A172 (cell line): ENCODE results near the gene LHX4. TPM values are rescaled to one million over a fixed set of nuclear protein-coding genes. Genes with fewer than 3 reads are reported as not detected.

Experiments used
- DNase-seq: peaks from one replicate; pipeline ENCODE4 v3.0.0-alpha.2; 2015; ENCODE audit warnings: low spot score
- total RNA-seq: library from RNA; depleted of rRNA; stranded (reverse); fragments of >200 nt; shearing (Covaris generic); gene quantifications from 2 replicates; pipeline ENCODE4 v1.2.3, GENCODE V29; 2014

LHX4 gene
- total RNA-seq, 1 experiment from 2014 or later = 0.31 TPM

DNA sequence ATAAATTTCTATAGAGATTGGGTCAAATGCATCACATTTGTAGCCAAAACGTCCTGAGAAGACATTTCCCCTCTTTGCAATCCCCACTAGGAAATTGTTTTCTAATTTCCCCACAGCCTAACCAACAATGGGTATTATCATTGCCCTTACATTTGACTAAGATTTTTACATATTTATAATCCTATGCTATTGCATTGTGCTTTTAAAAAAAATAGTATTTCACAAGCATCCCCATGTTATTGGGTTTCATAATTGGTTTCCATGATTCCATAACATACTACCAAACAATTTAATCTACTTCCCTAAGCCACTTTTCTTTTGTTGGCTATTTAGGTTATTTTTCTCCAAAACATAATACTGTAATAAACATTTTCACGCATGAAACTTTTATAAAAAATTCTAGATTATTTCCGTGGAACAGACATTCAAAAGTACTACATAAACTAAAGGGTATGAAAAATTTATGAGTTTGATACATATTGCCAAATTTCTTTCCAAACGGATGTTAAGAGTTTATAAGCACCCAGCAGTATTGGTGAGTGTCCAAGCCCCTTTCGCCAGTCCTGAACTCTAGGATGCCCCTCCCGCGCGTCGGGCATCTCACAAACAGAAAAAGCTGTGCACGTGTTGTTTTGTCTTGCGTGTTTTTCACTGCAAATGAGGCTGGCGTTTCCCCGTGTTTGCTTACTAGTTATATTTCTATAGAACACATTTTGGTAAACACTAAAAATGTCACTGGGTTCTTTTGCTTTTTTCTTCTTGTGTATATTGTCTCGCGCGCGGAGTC is 2.0 kb upstream of the LHX4 start:
- DNase-seq = no peak

DNA sequence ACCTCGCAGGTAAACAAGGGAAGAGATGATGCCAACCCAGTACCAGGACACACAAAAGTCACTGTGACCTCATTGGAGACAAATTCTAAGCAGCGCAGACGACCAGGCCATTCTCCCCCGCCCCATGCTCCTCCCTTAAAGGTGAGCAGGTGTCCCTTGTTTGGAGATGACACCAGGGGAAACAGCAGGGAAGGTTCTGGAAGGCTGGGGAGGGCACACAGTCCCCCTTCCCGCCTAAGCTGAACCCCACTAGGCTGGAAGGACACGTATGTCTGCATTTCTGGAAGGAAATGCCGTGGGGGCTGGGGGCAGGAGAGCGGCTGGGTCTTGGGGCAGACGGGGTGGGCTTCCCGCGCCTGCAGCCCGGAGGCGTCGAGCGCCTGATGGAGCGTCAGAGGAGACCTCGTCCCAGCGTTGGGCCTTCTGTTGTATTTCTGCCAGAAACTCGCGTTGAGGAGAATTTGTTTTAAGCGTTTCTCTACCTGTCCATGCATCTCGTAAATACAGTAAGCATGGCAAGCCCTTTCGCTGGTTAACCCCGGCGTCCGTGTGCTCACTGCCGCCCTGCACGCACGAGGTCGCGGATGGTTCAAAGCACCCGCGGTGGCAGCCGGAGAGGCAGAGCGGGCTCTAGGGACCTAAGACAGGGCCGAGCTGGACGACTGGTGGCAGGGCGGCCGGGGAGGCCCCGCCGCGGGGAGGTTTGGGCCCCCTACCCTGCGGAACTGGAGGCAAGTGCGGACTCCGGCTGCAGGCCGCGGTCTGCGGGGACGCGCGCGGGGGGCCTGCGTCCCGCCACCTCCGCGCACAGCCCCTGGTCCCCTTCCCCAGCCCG is 1.2 kb upstream of the LHX4 start:
- DNase-seq = no peak

DNA sequence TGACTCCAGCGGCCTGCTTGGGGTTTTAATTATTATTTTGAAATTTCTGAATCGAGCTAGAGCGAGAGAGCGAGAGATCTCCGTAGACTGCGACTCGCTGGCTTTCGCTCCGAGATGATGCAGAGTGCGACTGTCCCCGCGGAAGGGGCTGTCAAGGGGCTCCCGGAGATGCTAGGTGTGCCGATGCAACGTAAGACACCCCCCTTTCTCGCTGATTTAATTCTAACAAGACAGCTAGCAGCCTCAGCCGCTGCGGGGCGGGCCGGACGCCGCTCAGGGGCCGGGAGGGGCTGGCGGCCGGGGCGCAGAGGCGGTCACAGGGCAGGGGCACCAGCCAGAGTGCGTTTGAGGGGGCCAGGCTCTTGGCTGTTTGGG is 339 bp downstream of the LHX4 start:
- no peak for DNase-seq

DNA sequence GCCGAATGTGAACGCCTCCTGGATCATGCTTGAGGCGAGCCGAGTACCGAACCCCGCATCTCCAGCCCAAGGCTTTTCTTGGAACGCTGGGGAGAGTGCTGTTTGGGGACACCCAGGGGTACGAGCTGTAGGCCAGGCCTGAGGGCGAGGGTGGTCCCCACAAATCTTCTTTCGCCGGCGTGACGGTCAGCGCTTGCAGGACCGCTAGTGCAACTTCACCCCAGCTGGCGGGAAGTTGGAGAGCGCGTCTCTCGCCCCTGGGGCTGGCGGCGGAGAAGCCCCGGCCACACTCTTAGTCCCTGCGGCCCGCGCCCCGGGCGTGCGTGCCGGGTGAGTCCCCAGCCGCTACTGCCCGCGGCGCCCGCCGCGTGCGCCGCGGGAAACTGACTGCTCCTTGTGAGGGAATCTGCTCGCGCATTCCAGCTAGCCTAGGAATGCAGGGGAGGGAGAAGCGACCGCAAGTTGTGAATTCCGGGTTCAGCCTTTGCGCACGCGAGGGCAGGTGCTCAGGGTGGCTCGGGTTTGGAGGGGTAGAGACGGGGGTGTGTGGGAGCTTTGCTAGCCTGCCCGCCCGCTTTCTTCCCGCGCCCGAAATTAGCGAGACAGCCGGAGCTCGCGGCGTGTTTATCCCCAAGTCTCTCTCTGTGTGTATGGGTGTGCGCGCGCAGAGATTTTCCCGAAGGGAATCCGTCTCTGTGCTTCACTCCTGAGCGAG is 884 bp downstream of the LHX4 start:
- peak; percentile 48 for DNase-seq

DNA sequence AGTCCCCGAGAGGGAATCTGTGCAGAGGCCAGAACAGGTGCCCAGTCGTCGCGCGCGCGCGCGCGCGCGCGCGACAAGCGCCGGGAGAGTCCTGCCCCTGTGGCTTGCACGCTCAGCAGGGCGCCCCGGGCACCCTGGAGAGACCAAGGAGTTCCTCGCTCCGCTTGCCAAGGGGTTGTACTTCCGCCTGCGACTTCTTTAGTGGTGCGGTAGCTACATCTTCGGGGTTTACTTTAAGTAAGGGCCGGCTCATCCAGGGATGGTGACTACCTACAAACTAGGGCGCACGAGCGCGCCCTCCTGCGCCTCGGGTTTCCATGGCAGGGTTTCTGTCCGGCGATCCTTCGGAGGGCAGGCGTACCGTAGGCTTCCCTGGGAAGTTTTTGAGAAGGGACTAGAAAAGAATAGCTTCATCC is 1.4 kb downstream of the LHX4 start:
- peak; percentile 78 for DNase-seq

DNA sequence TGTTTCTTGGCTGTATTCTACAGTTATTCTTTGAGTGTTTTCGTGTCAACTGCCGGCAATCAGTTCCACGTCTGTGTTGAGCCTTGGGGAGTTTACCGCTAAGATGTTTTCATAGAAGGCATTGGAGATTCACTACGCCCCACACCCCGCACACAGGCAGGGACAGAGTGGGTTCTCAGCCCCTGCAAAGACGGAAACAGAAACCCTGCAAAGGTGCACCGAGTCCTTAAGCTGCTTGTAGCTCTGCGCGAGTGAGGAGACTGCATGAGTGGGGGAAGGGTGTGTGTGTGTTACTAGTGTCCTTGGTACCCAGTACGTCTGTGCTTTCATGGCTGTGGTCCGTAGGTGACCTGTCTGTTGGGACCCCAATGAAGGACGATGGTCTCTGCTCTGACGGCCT is 1.9 kb downstream of the LHX4 start:
- DNase-seq = no peak

DNA sequence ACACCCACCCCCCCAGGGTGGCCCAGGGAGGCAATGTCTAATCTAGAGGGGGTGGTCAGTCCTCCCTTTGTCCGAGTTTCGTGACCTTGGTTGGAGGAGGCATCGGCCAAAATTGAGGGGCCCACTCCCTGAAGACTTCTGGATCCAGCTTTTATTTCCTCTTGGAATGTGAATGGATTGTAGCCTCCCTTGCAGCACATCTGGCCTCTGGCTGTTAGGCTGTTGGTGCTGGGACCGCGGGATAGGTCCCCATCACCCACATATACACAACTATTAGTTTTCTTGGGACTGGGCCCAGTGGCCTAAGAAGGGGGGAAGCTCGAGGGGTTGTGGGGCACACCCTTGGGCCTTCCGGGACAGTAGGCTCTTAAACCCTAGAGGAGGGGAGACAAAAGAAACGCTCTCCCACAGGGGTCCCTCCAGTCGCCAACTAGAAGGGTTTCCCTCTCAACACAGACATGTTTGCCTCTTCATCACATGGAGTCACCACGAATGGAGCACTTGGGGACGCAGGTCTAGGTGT is 2.5 kb downstream of the LHX4 start:
- no peak for DNase-seq

DNA sequence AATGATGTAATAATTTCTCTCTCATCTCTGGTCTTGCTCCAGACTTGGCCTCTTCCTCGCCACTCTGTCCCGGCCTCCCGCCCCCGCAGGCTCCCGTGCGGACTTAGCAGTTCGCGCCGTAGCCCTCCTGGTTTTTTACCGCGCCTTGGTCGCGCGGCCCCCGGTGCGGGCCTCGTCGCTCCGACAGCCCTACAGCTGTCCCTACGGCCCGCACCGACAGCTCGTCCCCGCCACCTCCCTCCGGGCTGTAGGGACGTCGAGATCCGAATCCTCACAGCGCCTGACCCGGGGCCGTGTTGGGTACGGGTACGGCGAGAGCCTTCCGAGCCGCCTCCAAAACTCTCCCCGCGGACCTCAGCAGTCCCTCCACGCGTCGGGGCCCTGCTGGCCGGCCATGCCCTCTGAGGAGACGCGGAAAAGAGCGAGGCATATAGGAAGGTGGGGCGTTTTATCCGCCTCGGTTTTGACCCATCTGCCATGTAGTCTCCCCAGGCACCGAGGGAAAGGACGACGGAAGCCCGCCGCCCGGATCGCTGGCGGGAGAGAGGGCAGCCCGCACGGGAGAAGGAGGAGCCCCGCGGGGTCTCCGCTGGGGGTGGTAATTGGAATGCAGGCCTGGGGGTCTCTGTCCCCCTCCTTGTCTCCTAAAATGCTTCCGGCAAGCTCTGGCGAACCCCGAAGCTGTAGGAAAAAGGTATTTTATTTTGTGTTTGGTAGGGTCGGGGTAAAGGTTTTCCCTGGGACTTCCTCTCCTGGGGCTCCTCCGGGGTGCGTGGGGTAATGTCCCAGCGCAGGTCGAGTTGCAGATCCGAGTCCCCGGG is 3.3 kb downstream of the LHX4 start:
- no peak for DNase-seq

DNA sequence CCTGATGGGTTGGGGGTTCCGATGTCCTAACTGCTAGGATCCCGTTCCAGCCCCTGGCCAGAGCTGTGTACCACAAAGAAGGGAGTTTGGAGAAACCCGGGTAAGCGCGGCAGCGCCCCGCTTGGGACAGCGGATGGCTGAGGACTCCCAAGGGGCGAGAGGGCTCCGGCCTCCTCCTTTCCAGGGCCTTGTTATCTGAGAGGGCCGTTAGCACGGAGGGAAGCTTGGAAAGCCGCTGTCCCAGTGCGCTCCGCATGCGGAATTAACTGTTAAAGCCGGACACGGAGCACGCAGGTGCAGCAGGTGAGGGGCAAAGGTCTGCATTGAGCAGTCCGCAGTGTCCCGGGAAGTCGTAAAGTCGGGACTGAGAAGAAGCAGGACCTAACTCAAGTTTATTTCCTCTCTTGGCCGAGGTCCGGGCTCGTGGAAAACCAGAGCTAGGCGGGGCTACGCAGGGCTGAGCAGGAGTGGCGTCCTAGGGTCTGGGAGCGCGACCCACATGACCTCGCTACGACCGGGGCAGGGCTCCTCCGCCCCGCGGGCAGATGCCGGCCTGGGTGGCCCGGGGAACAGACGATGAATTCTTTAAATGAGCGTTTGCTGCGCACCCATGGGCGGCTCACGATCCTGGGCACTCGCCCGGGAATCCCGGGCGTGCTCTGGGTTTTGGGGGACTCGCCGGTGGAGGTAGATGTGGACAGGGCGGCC is 4.5 kb downstream of the LHX4 start:
- no peak for DNase-seq

DNA sequence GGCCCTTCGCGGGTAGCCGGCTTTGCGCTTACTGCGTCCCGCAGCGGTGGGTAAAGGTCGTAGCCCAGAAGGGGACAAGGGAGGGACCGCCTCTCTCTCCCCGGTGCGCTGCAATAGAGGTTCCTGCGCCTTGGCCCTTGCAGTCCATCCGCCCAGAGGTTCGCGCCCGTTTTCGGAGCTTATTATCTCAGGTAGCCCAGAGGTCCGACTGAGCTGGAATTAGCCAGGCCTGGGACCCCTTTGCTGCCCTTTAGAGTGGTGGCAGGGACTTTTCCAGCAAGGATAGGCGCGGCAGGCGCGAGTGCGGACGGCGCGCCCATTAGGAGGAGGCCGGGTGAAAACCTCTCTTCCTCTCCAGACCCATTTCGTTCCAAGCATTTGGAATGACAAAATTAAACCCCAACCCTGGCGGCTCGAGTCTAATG is 5.0 kb downstream of the LHX4 start:
- no peak for DNase-seq

DNA sequence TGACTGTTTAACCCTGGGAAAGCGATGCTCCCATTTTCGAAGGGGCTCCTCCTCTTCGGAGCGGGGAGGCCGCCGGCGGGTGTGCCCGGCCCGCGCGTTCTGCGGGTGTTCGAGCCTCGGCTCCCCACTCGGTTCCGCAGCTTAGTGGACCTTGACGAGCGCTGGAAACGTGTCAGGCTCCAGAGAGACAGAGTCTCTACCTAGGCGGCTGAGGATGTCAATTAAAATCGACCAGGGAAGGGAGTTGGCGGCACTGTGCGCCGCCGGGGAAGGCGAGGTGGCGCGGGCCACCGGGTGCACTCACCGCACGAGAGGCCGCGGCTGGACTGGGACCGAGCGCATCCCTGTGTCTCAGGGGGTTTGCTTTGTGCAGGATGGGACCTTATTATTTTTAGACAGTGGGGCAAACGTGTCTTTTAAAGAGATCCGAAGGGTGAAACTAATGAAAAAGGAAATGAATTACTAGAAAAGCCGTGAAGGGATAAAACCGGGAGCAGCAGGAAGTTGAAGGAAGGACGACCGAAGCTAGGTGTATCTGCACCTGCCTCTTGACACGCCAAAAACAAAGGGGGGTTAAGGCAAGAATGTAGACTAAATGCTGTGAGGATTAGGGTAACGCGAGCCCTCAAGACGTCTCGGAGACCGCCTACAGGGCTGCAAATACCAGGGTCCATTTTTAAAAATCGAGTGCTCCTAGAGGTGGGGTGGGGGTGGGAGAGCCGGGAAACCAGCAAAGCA is 5.6 kb downstream of the LHX4 start:
- DNase-seq = no peak

DNA sequence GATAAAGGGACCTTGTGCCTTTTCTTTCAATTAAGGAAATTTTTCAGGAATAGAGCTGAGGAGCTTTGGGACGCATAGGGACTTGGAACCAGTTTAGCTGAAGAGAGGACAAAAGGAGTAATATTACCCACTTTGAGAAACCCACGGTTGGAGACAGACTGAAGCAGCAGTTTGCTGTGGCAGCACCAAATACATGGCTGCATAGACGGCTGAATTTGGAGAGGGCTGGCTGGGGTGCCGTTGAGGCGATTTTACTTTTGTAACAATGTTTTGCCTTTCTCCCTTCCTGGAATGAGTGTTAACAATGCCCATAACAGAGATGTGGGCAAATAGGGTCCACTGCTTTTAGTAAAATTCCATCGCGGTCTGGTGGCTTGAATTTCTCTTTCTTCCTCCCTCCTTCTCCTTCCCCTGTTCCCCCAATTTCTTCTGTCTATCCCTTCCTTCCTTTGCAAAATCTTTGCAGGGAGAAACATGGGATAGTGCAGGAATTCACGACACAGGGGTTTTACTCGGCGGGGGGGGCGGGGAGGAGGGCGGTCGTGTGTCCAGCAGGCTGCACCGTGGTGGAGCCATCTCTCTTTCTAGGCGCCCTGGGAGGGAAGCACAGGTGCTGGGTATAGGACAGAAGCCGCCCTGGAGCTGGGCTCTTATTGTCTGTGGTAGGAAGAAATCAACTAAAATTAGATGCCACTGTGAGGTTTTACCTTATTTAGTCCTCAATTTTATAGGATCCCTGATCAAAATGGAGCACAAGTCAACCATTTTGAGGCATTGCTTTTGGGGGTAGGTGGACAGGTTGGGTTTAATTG is 6.8 kb downstream of the LHX4 start:
- no peak for DNase-seq

DNA sequence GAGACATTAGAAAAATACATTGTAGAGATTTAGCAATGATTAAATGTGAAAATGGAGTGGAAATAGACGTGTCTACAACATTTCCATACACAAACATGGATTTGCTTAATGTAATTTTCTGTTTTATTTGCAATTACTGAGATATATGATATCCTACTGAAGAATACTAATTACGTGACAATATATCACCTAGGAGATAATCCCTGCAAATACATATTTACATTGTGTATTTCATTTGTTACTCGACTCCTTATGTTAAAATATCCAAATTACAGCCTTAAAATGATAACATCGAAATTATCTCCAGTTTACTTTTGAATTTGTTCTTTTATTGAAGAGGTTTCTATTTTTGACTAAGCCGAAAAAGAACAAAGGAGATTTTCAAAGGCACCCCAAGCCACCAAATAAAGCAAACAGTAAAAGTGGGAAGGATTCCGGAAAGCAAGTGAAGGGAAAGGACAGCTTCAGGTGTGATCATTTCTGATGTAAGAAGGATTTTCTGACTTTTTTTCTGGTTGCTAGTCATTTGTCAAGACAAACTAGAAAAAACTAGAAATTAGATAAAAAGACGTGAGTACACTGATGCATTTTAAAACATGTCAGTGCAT is 7.9 kb downstream of the LHX4 start:
- DNase-seq = no peak

DNA sequence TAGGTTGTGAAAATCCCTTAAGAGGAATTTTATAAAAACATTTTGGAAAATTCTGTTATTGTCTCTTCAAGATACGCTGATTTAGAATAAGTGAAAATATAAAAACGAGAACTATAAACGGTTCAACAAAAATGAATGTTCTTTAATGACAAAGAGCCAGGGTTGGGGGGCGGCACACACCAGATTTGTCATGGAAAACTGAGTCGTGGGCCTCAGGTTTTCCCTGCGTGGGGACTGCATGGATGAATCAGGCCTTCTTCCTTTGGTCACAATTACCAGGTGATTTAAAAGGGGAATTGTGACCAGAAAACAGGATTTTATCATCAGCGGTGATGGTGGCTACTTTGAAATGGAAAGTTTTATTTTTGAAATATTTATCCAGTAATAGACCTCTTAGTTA is 8.6 kb downstream of the LHX4 start:
- DNase-seq = no peak

DNA sequence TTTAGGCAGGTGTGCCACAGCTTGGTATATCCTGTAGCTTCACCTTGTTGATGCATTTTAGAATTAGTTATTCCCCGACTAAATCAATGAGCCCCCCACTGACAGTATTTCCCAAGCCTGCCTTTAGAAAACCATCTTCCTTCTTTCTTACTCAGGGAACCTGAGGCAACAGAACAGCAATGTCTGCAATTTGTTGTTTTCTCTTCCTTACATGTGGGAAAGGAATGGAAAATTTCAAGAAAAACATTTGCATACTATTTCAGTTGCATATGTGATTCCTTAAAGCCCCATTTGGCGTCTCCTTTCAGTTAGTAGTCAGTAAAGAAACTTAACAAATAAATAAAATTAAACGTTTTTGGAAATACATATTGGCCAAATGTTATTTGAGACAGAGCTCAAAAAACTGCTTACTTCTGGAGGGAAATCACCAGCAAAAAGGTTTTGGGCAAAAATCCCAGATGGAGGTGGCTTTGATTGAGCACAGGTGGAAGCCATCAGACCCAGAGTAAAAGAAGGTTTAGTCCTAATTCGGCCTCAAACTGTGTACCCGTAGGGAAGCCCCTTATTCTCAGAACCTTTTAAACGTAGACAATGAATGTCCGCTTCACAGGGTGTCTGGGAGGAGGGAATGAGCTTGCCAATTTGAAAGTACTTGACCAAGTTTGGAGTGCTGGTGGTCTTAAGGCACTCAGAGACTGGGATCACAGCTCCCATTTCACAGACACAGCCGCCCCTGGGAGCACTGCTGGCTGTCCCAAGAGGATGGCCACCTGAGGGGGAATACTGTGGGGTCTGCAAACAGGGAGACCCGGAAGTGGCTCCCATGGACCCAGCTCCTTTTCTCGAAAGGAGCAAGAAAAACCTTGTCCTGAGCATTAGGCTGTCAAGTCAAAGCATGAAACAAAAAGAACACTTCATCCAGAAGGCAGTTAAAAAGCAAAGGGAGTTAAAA is 9.4 kb downstream of the LHX4 start:
- DNase-seq = no peak

DNA sequence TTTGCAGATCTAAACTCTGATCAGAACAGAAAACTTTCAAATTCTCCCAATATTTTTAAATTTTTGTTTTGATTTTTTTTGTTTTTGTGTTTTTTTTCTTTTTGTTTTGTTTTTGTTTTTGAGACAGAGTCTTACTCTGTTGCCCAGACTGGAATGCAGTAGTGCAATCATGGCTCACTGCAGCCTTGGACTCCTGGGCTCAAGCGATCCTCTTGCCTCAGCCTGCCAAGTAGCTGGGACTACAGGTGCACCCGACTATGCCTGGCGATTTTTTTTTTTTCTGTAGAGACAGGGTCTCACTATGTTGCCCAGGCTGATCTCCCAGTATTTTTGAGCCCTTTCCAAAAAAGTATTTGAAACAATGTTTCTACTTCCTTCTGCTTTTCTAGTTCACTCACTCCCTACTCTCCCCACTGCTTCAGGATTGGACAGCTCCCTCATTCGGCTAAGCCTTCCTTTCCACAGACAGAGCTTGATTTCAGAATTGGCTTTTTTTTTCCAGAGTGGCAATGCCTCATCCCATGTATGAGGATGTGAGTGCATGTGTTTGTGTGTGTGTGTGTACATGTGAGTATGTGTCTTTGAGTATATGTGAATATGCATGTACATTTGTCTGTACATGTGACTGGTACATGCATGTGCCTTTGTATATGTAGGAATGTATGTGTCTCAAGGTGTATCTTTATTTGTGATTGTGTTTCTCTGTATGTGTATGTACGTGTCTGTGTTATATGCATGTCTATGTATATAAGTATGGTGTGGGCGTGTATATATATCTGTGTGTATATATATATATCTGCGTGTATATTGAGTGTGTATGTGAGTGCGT is 11.9 kb downstream of the LHX4 start:
- no peak for DNase-seq
